HG02571 (cell line): Measurements from ENCODE around the gene NPY5R.

Experiments used
- ATAC-seq: cut with Tn5 transposase; IDR thresholded peaks from one replicate; pipeline ENCODE4 v1.9.1; 2021; ENCODE audit warnings: mild to moderate bottlenecking, moderate library complexity; ENCODE audit not compliant: unreplicated experiment

The NPY5R gene

DNA sequence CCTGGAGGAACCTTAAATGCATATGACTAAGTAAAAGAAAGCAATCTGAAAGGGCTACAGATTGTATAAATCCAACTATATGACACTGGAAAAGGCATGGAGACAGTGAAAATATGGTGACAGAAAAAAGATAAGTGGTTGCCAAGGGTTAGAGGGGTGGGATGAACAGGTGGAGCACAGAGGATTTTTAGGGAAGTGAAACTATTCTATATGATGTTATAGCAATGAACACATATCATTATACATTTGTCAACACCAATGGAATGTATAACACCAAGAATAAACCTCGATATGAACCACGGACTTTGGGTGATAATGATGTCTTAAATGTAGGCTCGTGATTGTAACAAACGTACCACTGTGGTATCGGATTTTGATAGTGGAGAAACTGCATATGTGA is 40.7 kb downstream of the NPY5R start:
- ATAC-seq = no peak

- ATAC-seq = no peak
Observed at GRCh38 chr4:163384926-163385325, 41.2 kb downstream of the NPY5R start.

DNA sequence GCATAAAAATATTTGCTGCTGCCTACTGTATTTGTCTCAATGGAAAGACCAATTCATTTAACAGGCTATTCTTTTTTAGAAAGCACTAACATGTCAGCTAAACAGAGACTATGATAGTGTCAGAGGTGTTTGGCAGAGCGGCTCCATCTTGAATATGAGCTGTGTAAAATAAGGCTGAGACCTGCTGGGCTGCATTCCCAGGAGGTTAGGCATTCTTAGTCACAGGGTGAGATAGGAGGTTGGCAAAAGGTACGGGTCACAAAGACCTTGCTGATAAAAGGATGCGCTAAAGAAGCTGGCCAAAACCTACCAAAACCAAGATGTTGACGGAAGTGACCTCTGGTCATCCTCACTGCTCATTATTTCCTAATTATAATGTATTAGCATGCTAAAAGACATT is 41.8 kb downstream of the NPY5R start:
- ATAC-seq = no peak

- no peak for ATAC-seq
Observed at GRCh38 chr4:163391756-163392155, 48.1 kb downstream of the NPY5R start.

DNA sequence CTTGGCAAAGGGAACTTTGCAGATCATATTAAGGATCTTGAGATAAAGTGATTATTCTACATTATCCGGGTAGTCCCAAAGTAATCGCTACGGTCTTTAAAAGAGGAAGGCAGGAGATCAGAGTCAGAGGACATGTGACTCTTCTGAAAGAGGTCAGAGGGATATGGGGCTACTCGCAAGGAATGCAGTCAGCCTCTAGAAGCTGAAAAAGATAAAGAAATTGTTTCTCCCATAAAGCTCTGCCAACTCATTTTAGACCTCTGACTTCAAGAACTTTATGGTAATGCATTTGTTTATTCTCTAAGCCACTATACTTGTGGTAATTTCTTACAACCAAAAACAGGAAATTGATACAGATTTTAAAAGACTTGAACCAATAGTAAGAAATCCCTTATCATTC is 48.6 kb downstream of the NPY5R start:
- ATAC-seq = no peak

DNA sequence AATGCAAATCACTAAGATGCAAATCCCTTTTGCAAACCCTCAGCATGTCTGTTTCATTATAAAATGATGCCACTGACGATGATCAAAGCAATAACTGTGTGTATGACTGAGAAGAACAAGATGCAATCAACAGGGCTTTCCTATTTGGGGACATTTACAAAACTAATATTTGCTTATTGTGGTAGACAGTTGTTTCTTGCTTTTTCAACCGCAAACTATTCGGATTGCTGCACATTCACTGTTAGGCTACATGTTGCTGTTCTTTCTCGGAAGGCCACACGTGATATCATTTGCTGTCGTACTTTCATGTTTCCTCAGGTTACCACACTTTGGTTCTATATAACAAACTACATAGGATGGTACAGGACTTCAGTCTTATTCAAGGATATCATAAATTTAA is 49.8 kb downstream of the NPY5R start:
- no peak for ATAC-seq

DNA sequence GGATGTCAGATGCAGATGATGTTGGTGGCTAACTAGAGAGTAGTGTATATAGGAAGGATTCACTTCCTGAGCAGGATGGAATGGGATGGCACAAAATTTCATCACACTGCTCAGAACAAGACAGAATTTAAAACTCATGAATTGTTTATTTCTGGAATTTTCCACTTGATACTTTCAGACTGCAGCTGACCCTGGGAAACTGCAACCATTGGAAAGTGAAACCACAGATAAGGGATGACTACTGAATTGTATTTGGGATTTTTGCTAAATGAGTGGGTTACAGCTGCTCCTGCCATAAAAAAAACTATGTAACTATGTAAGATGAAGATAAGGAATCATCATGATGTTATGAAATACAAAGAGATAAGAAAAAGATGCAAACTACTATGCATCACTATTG is 51.4 kb downstream of the NPY5R start:
- ATAC-seq = no peak

DNA sequence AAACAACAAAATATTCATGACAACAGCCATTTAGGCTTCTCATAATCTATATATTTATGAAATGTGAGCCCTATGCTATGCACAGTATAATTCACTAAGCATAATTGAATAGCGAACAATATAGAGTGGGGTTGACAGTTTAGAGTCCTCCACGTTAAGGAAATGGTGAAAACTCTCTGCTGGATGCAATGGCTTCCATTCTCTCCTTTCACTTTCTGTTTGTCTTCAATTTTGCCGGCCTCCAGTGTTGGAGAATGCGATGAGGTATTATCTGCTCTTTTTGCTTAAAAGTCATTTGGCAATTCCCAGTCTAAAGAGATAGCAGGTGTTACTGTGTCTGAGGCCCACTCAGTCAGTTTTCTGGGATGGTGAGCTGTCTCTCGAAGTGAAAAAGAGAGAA is 52.1 kb downstream of the NPY5R start:
- no peak for ATAC-seq

GRCh38 chr4:163398238-163398637 is 54.5 kb downstream of the NPY5R start:
- no peak for ATAC-seq

GRCh38 chr4:163400911-163401310 is 57.2 kb downstream of the NPY5R start:
- no peak for ATAC-seq
